Neural progenitor cell (in vitro differentiated cells): Measurements from ENCODE around the gene CDC42. TPM values are rescaled to one million over a fixed set of nuclear protein-coding genes. Genes with fewer than 3 reads are reported as not detected.

Experiments
- DNase-seq: peaks from one replicate; pipeline ENCODE4 v3.0.0-alpha.2; 2016; ENCODE audit warnings: low spot score
- H2AFZ ChIP-seq: fragments of 200-600 bp; sonication (generic); replicated peaks from 2 replicates; pipeline ENCODE4 v1.6.1; 2016; ENCODE audit warnings: antibody characterized with exemption
- H3F3A ChIP-seq: fragments of 200-600 bp; sonication (generic); 2 replicates; pipeline ENCODE4 v1.6.1; 2016; ENCODE audit warnings: antibody characterized with exemption, low read depth
- H3K27ac ChIP-seq: fragments of 200-600 bp; sonication (generic); 2 replicates; pipeline ENCODE4 v1.5.1; 2016; ENCODE audit warnings: mild to moderate bottlenecking
- H3K27me3 ChIP-seq: fragments of 200-600 bp; sonication (generic); 2 replicates; pipeline ENCODE4 v1.6.1; 2016; ENCODE audit warnings: mild to moderate bottlenecking, moderate library complexity
- H3K36me3 ChIP-seq: fragments of 200-600 bp; sonication (generic); 2 replicates; pipeline ENCODE4 v1.5.1; 2016
- H3K4me1 ChIP-seq: fragments of 200-600 bp; sonication (generic); 2 replicates; pipeline ENCODE4 v1.6.1; 2016; ENCODE audit warnings: mixed run types
- H3K4me2 ChIP-seq: fragments of 200-600 bp; sonication (generic); 2 replicates; pipeline ENCODE4 v1.6.1; 2016
- H3K4me3 ChIP-seq: fragments of 200-600 bp; sonication (generic); 2 replicates; pipeline ENCODE4 v1.5.1; 2016
- H3K79me2 ChIP-seq: fragments of 200-600 bp; sonication (generic); 2 replicates; pipeline ENCODE4 v1.6.1; 2016; ENCODE audit warnings: low read depth
- H3K9ac ChIP-seq: fragments of 200-600 bp; sonication (generic); 2 replicates; pipeline ENCODE4 v1.6.1; 2016
- H3K9me3 ChIP-seq: fragments of 200-600 bp; sonication (generic); 2 replicates; pipeline ENCODE4 v1.5.1; 2016; ENCODE audit warnings: low read depth
- H4K20me1 ChIP-seq: fragments of 200-600 bp; sonication (generic); 2 replicates; pipeline ENCODE4 v1.6.1; 2016; ENCODE audit warnings: low read depth
- H3K27ac Mint-ChIP-seq: 3 replicates; pipeline ENCODE4 v1.8.0; 2021; ENCODE audit warnings: mixed read lengths
- H3K27me3 Mint-ChIP-seq: 2 replicates; pipeline ENCODE4 v1.8.0; 2022; ENCODE audit warnings: low read depth, mild to moderate bottlenecking, inconsistent platforms, moderate library complexity, mixed read lengths; ENCODE audit not compliant: insufficient read depth
- H3K36me3 Mint-ChIP-seq: 3 replicates; pipeline ENCODE4 v1.8.0; 2021; ENCODE audit warnings: mixed read lengths
- H3K4me1 Mint-ChIP-seq: 3 replicates; pipeline ENCODE4 v1.8.0; 2021; ENCODE audit warnings: mixed read lengths
- H3K4me3 Mint-ChIP-seq: 3 replicates; pipeline ENCODE4 v1.8.0; 2021; ENCODE audit warnings: mild to moderate bottlenecking, moderate library complexity, mixed read lengths
- H3K9me3 Mint-ChIP-seq: 3 replicates; pipeline ENCODE4 v1.8.0; 2020; ENCODE audit warnings: mixed read lengths
- CTCF ChIP-seq: fragments of 200-600 bp; sonication (generic); IDR thresholded peaks from 2 replicates; pipeline ENCODE4 v1.5.1; 2017; ENCODE audit warnings: antibody characterized with exemption, mild to moderate bottlenecking
- EZH2 ChIP-seq: fragments of 200-600 bp; sonication (generic); IDR thresholded peaks from 2 replicates; pipeline ENCODE4 v1.6.1; 2017; ENCODE audit warnings: antibody characterized with exemption, mild to moderate bottlenecking, moderate library complexity
- EZH2phosphoT487 ChIP-seq: fragments of 200-600 bp; sonication (generic); IDR thresholded peaks from 2 replicates; pipeline ENCODE4 v1.6.1; 2017; ENCODE audit warnings: antibody characterized with exemption
- small RNA-seq: library from RNA; depleted of rRNA; stranded (forward); fragments of <200 nt; gene quantifications from one replicate; pipeline ENCODE3, GENCODE V24; 2015
- total RNA-seq: library from RNA; depleted of rRNA; stranded (reverse); fragments of >200 nt; gene quantifications from 2 replicates; pipeline ENCODE4 v1.2.3, GENCODE V29; 2015; ENCODE audit warnings: low replicate concordance

Gene CDC42
- total RNA-seq, 1 donor from 2014 or later: 348 TPM

GRCh38 chr1:22139817-22140216, 87.3 kb downstream of the CDC42 start:
- Histone ChIP-seq H3K4me1 (peaks cover 18% of the 10 kb centered on the region), H3K9ac (no peak overlapping the region), H3K27ac (no peak overlapping the region), H3K4me3 (no peak overlapping the region), H3K27me3 (peaks cover 93% of the 10 kb centered on the region), H2AFZ (no peak overlapping the region), H3K9me3 (no peaks in the 10 kb centered on the region), H3K4me2 (no peak overlapping the region), H3K36me3 (no peaks in the 10 kb centered on the region), H4K20me1 (peaks cover 86% of the 10 kb centered on the region), H3K79me2 (no peaks in the 10 kb centered on the region), H3F3A (peaks cover 10% of the 10 kb centered on the region)
- Mint-ChIP-seq H3K4me1 (peaks cover 73% of the 10 kb centered on the region), H3K9me3 (no peaks in the 10 kb centered on the region), H3K36me3 (peaks cover 24% of the 10 kb centered on the region), H3K27ac (no peak overlapping the region), H3K27me3 (peaks cover 29% of the 10 kb centered on the region), H3K4me3 (peak overlapping the region; percentile 94)
- DNase-seq: no peak
- no peak for TF ChIP-seq CTCF
- no peak for TF ChIP-seq EZH2phosphoT487
- TF ChIP-seq EZH2: no peak

Small RNAs within 50 kb of the gene (small RNA-seq; reads per million reads assigned to genes)
- gene RN7SL186P (not detected), gene RNU6-776P (not detected)

Other genes starting within 250 kb of the CDC42 start
- 0.67 and 1.2 TPM in 2 replicates for gene LDLRAD2, start 240.4 kb upstream of the CDC42 start, total RNA-seq
- 6.9 and 23.6 TPM in 2 replicates for gene HSPG2, start 115.4 kb upstream of the CDC42 start, total RNA-seq
- gene CELA3B, start 75.7 kb upstream of the CDC42 start, total RNA-seq: not detected in 2 replicates
- gene CELA3A, start 51.1 kb upstream of the CDC42 start, total RNA-seq: not detected in 2 replicates
- 0.03 TPM in 1 of 2 replicates, not detected in the other for gene WNT4, start 90.4 kb downstream of the CDC42 start, total RNA-seq